ENCODE results near the gene IER2. TPM values are rescaled to one million over a fixed set of nuclear protein-coding genes. Genes with fewer than 3 reads are reported as not detected.

The IER2 gene
- total RNA-seq, 1 donor from 2014 or later = 93.4 TPM

DNA sequence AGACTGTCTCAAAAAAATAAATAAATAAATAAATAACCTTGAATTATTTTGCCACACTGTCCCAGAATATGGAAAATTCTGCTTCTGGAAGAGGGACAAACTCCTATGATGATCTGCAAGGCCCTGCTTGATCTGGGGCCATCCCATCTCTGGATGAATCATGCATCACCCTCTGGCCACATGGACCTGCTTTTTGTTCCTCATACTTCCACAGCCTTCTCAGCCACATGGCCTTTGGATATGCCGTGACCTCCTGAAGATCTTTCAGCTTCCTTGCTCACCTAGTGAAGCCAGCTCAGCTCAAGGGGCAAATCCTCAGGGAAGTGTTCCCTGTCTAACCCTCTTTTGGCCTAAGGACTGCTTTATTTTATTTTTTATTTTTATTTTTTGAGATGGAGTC, 10.3 kb downstream of the IER2 start:
- no peak overlapping the region for H3K27ac Mint-ChIP-seq
- no peak overlapping the region for H3K4me3 Mint-ChIP-seq (ENCODE audit: low read depth)
- no peaks in the 10 kb centered on the region for H3K27me3 Mint-ChIP-seq
- peaks cover 32% of the 10 kb centered on the region for H3K4me1 Mint-ChIP-seq (ENCODE audit: low read depth)
- no peaks in the 10 kb centered on the region for H3K9me3 Mint-ChIP-seq (ENCODE audit: low read depth)
- no peak for DNase-seq (ENCODE audit: low spot score, unreplicated experiment)
- TF ChIP-seq, protein P1, sequence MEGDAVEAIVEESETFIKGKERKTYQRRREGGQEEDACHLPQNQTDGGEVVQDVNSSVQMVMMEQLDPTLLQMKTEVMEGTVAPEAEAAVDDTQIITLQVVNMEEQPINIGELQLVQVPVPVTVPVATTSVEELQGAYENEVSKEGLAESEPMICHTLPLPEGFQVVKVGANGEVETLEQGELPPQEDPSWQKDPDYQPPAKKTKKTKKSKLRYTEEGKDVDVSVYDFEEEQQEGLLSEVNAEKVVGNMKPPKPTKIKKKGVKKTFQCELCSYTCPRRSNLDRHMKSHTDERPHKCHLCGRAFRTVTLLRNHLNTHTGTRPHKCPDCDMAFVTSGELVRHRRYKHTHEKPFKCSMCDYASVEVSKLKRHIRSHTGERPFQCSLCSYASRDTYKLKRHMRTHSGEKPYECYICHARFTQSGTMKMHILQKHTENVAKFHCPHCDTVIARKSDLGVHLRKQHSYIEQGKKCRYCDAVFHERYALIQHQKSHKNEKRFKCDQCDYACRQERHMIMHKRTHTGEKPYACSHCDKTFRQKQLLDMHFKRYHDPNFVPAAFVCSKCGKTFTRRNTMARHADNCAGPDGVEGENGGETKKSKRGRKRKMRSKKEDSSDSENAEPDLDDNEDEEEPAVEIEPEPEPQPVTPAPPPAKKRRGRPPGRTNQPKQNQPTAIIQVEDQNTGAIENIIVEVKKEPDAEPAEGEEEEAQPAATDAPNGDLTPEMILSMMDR (IDR thresholded peaks at IDR 0.05; ENCODE audit: unreplicated experiment) = no peak
- no peaks in the 10 kb centered on the region for H3K36me3 Mint-ChIP-seq (ENCODE audit: insufficient read depth)

DNA sequence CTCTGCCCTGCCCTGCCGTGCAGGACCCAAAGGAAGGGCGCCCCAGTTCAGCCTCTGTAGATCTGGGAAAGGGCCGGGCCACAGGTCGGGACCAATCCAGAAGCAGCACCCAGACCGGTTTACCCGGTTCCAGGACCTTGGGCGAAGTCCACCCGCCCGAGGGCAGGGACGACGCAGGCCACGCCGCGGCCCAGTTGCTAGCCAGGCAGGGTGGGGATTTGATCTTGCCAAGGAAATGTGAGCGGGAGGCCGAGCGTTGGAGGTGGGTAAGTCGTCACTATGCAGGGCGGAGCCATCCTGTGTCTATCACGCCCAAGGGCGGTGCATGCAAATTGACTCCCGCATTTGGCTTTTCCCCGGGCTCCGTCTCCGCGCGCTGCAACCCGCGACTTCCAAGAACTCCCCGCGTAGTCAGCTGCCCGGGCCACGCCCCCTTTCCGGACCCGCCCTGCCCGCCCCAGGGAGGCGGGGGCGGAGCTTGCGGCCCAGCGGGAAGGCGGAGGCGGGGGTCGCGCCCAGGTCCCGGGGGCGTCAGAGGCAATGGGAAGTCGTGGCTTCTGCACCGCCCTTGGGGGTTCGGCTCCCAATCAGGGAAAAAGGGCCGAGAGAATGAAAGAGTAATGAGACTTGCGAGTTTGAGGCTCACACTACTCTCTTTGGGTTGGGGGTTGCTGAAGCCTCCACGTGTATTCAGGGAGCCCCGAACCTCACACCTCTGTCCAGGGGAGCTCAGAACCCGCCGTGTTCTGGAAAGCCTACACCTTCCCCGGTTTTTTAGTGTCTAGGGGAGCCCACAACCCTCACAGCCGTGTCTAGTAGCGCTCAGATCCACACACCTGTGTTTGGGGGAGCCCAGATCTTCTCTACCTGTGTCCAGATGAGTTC, 12.8 kb downstream of the IER2 start:
- TF ChIP-seq, protein P1 (IDR thresholded peaks at IDR 0.05; ENCODE audit: unreplicated experiment) = no peak

DNA sequence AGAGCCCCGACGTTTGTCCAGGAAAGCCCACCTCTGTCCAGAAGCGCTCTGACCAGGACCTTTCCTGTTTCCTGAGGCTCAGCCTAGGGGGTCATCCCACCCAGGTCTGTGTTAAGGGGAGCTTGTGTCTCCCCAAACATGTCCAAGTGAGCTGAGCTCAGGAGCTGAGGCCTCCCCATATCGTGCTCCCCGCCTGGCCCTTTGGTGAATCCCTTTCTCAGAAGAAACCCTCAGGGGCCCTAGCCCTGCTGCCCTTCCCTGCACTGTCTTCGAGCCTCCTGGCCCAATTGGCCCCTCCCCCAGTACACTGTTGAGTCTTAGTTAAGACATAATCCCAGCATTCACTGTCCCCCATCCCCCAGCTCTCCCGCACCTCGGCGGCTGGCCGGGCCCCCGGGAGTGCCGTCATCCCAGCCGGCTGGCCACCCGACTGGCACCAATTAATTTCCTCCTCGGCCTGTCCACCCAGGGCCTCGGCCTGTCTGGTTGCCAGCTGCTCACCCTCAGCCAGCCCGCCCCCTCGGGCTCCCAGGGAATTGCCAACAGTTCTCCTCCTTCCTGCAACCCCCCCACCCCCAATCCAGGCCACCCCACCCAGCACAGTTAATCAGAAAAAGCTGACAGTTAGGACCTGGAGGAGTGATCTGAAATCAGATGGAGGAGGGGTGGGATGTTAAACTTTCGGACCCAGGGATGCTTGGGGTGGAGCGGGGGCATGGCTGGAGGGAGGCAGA, 13.6 kb downstream of the IER2 start:
- no peaks in the 10 kb centered on the region for H3K36me3 Mint-ChIP-seq (ENCODE audit: insufficient read depth)
- no peaks in the 10 kb centered on the region for H3K9me3 Mint-ChIP-seq (ENCODE audit: low read depth)
- H3K4me3 Mint-ChIP-seq (ENCODE audit: low read depth) = peak overlapping the region; percentile 69
- H3K4me1 Mint-ChIP-seq (ENCODE audit: low read depth) = peaks cover 32% of the 10 kb centered on the region
- peak overlapping the region; percentile 98 for H3K27ac Mint-ChIP-seq
- DNase-seq (ENCODE audit: low spot score, unreplicated experiment) = peak; percentile 59
- H3K27me3 Mint-ChIP-seq = no peaks in the 10 kb centered on the region
- TF ChIP-seq, protein P1 (IDR thresholded peaks at IDR 0.05; ENCODE audit: unreplicated experiment) = peak; percentile 1

More for the DNA sequence above, 12.8 kb downstream of the IER2 start:
- Mint-ChIP-seq H3K27me3 (no peaks in the 10 kb centered on the region), H3K4me1 (ENCODE audit: low read depth) (peaks cover 34% of the 10 kb centered on the region), H3K9me3 (ENCODE audit: low read depth) (no peaks in the 10 kb centered on the region), H3K27ac (peak overlapping the region; percentile 98), H3K4me3 (ENCODE audit: low read depth) (peak overlapping the region; percentile 69), H3K36me3 (ENCODE audit: insufficient read depth) (no peaks in the 10 kb centered on the region)
- peak; percentile 88 for DNase-seq (ENCODE audit: low spot score, unreplicated experiment)

DNA sequence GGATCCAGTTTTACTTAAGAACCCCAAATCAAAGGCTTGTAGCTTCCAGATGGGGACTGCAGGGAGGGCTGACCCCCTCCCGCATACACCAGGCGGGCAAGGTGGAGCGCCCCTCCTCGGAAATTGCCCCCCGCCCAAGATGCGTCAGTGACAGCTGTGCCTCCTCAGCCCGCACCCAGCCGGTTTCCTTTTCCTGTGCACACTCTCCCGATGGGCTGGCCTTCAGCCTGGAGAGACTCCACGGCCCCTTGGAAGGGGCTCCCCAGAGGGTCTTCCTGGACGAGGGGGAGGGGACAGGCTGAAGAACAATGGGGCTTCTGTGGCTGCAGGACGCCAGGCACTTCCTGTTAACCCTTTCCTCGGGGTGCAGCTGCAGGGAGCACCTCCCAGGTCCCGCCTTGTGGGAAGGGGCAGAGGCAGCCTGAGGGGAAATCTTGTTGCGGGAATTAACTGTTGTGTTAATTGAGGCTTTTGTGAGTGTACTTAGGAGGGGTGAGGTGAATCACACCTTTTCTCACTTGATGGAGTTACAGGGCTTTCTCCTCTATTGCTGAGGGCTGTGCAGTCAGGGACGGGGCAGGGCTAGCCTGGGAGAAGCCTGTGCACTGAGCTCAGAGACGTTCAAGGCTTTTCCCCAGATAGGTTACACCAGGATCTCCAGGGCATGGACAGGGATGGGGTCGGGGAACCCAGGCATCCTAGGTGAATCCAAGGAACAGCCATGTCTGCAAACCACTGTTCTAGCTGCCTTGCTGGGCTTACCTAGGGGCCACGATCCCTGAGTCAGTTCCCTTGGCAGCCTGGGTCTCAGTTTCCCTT, 14.3 kb downstream of the IER2 start:
- H3K4me1 Mint-ChIP-seq (ENCODE audit: low read depth) = peaks cover 37% of the 10 kb centered on the region
- peak; percentile 70 for DNase-seq (ENCODE audit: low spot score, unreplicated experiment)
- TF ChIP-seq, protein P1 (IDR thresholded peaks at IDR 0.05; ENCODE audit: unreplicated experiment) = no peak
- H3K4me3 Mint-ChIP-seq (ENCODE audit: low read depth) = peak overlapping the region; percentile 69
- H3K9me3 Mint-ChIP-seq (ENCODE audit: low read depth) = no peaks in the 10 kb centered on the region
- no peaks in the 10 kb centered on the region for H3K36me3 Mint-ChIP-seq (ENCODE audit: insufficient read depth)
- no peaks in the 10 kb centered on the region for H3K27me3 Mint-ChIP-seq
- H3K27ac Mint-ChIP-seq = peak overlapping the region; percentile 98

Measured in progenitor cell of endocrine pancreas (in vitro differentiated cells).